Panc1 (cell line): ENCODE results near the gene BCL3. TPM values are rescaled to one million over a fixed set of nuclear protein-coding genes. Genes with fewer than 3 reads are reported as not detected.

ENCODE experiments used
- ATAC-seq: fragments of 200-7000 bp; cut with Tn5 transposase; 2 replicates; pipeline ENCODE4 v1.9.1; 2020; ENCODE audit warnings: mild to moderate bottlenecking, moderate library complexity
- BruUV-seq: library from RNA; stranded (reverse); fragments of 400-500 nt; replicated peaks from 2 replicates; lab custom pipeline; 2021; lab: Mats Ljungman, UMichigan
- CTCF ChIA-PET: fragments of 300-600 bp; sonication (Branson Sonifier 250); formaldehyde crosslinking; loops from one replicate; lab custom pipeline; 2022; ENCODE audit warnings: antibody characterized with exemption; lab: Charles Lee
- POLR2A ChIA-PET: fragments of 300-600 bp; sonication (Branson Sonifier 250); formaldehyde crosslinking; loops from one replicate; lab custom pipeline; 2022; ENCODE audit warnings: antibody characterized with exemption; lab: Charles Lee
- DNase-seq: peaks from one replicate; pipeline ENCODE4 v3.0.0-alpha.2; 2010; ENCODE audit warnings: low read depth, low spot score
- H3K27ac ChIP-seq: 2 replicates; pipeline ENCODE4 v1.5.1; 2011; ENCODE audit warnings: mild to moderate bottlenecking, low read length, inconsistent platforms
- H3K27me3 ChIP-seq: fragments of 200-500 bp; sonication (Bioruptor generic); 2 replicates; pipeline ENCODE4 v1.6.0; 2014; ENCODE audit warnings: low read length, inconsistent platforms; ENCODE audit not compliant: control insufficient read depth, insufficient read depth
- H3K36me3 ChIP-seq: fragments of 200-500 bp; sonication (Bioruptor generic); 2 replicates; pipeline ENCODE4 v1.5.1; 2014; ENCODE audit warnings: inconsistent platforms, mild to moderate bottlenecking, low read length, moderate library complexity; ENCODE audit not compliant: control insufficient read depth, insufficient read depth
- H3K4me1 ChIP-seq: 2 replicates; pipeline ENCODE4 v1.5.1; 2011; ENCODE audit warnings: inconsistent platforms, mild to moderate bottlenecking, low read length, moderate library complexity; ENCODE audit not compliant: control insufficient read depth, insufficient read depth
- H3K4me3 ChIP-seq, 2 experiments: 2 replicates each; pipeline ENCODE4 v1.5.1; 2011 to 2012; ENCODE audit warnings: low read depth in 2 of 2, low read length in 2 of 2, mild to moderate bottlenecking in 2 of 2, inconsistent platforms in 1 of 2, moderate library complexity in 1 of 2
- H3K9me3 ChIP-seq: fragments of 200-500 bp; sonication (Bioruptor generic); 2 replicates; pipeline ENCODE4 v1.5.1; 2014; ENCODE audit warnings: low read depth, mild to moderate bottlenecking, inconsistent platforms, low read length, moderate library complexity; ENCODE audit not compliant: control insufficient read depth, insufficient read depth
- CTCF ChIP-seq: fragments of 450-650 bp; IDR thresholded peaks from 2 replicates; pipeline ENCODE4 v1.5.1; 2017; ENCODE audit warnings: mild to moderate bottlenecking
- POLR2AphosphoS5 ChIP-seq: IDR thresholded peaks from 2 replicates; pipeline ENCODE4 v1.6.1; 2012; ENCODE audit warnings: mild to moderate bottlenecking, low read depth, low read length, moderate library complexity
- REST ChIP-seq, 2 experiments: IDR thresholded peaks; 2 replicates each; pipeline ENCODE4 v1.6.1; 2011 to 2012; ENCODE audit warnings: low read depth in 2 of 2, control low read depth in 1 of 2, low read length in 1 of 2, mild to moderate bottlenecking in 1 of 2, moderate library complexity in 1 of 2; ENCODE audit not compliant: insufficient read depth in 1 of 2
- SIN3A ChIP-seq: IDR thresholded peaks from 2 replicates; pipeline ENCODE4 v1.6.1; 2012; ENCODE audit warnings: low read depth, mild to moderate bottlenecking, low read length, moderate library complexity, borderline replicate concordance; ENCODE audit not compliant: insufficient read depth
- TCF7L2 ChIP-seq: IDR thresholded peaks from 2 replicates; pipeline ENCODE4 v1.6.1; 2011; ENCODE audit warnings: mild to moderate bottlenecking, low read depth, low read length, inconsistent platforms
- in situ Hi-C: cut with HindIII; loops from 2 replicates; pipeline ENCODE4 v1.10.0; 2016; ENCODE audit warnings: low sequenced_read_pairs, low pct_unique_long_range_greater_than_20kb
- intact Hi-C: fragments of 100-400 bp; cut with micrococcal nuclease; formaldehyde crosslinking; loops from one replicate; pipeline ENCODE4 v1.10.0; 2022; ENCODE audit not compliant: unreplicated experiment
- total RNA-seq: library from RNA; stranded (reverse); gene quantifications from one replicate; pipeline ENCODE4 v1.2.1, GENCODE V29; 2021; ENCODE audit not compliant: unreplicated experiment

The BCL3 gene
- total RNA-seq, 1 experiment from 2014 or later, result 48.5 TPM

- TF ChIP-seq TCF7L2, result no peak
- no peak for TF ChIP-seq SIN3A
- TF ChIP-seq CTCF, result no peak
- no peak for TF ChIP-seq POLR2AphosphoS5
- no peak for TF ChIP-seq REST (IDR thresholded peaks at IDR 0.05; ENCODE audit: insufficient read depth in 1 of 2, low read depth in 2 of 2, low read length in 1 of 2)
- POLR2A ChIA-PET, result interaction anchor here (0.7 kb wide), 1 partner anchor 57 kb away, joined by 10 read pairs; the partner anchor contains the start of gene NECTIN2
- Histone ChIP-seq H3K4me3 (no peak overlapping the region), H3K27ac (no peak overlapping the region), H3K4me1 (no peaks in the 10 kb centered on the region), H3K9me3 (no peaks in the 10 kb centered on the region), H3K36me3 (no peaks in the 10 kb centered on the region), H3K27me3 (no peaks in the 10 kb centered on the region)
- BruUV-seq, result no TSS peak
- intact Hi-C loops, result no loop called here
- ATAC-seq (no peak), DNase-seq (no peak)
- CTCF ChIA-PET, result no interaction called here
- in situ Hi-C loops, result no loop called here
Measured at GRCh38 chr19:44788971-44789370, 40.5 kb downstream of the BCL3 start.

GRCh38 chr19:44789943-44790483 is 41.5 kb downstream of the BCL3 start:
- H3K36me3 ChIP-seq, result no peaks in the 10 kb centered on the region
- ATAC-seq, result no peak
- TF ChIP-seq POLR2AphosphoS5 (no peak), TCF7L2 (no peak), SIN3A (no peak), CTCF (no peak), REST (IDR thresholded peaks at IDR 0.05; ENCODE audit: insufficient read depth in 1 of 2, low read depth in 2 of 2, low read length in 1 of 2) (no peak)
- no peak overlapping the region for H3K27ac ChIP-seq
- intact Hi-C loops (no loop called here), in situ Hi-C loops (no loop called here)
- H3K9me3 ChIP-seq, result no peaks in the 10 kb centered on the region
- DNase-seq, result no peak
- no TSS peak for BruUV-seq
- no peaks in the 10 kb centered on the region for H3K4me1 ChIP-seq
- no peak overlapping the region for H3K4me3 ChIP-seq
- H3K27me3 ChIP-seq, result no peaks in the 10 kb centered on the region
- POLR2A ChIA-PET, result no interaction called here
- CTCF ChIA-PET, result no interaction called here
